Stomach (tissue), 4 donors: ENCODE measurements around the gene TBXAS1.

Experiments
- EP300 ChIP-seq: sonication (generic); formaldehyde crosslinking; IDR thresholded peaks from one replicate; pipeline ENCODE4 v1.6.1; 2017; ENCODE audit warnings: antibody characterized with exemption
- POLR2AphosphoS5 ChIP-seq, 3 donors: sonication (generic); formaldehyde crosslinking; IDR thresholded peaks; one replicate each; pipeline ENCODE4 v1.6.1; 2016; ENCODE audit warnings: antibody characterized with exemption in 3 of 3
- TF ChIP-seq, protein P1 (sequence below), 7 experiments: fragments of 450-650 bp in 4 of 7; fragments of 200-600 bp in 3 of 7; sonication (generic) in 3 of 7; IDR thresholded peaks; one replicate each; pipeline ENCODE4 v1.5.1; 2016 to 2019; ENCODE audit warnings: antibody characterized with exemption in 7 of 7, control low read depth in 2 of 7, mild to moderate bottlenecking in 1 of 7

GRCh38 chr7:139811066-139811465, 18.0 kb upstream of the TBXAS1 start:
- TF ChIP-seq POLR2AphosphoS5 (IDR thresholded peaks at IDR 0.05) (no peak), EP300 (no peak)
- TF ChIP-seq, protein P1, sequence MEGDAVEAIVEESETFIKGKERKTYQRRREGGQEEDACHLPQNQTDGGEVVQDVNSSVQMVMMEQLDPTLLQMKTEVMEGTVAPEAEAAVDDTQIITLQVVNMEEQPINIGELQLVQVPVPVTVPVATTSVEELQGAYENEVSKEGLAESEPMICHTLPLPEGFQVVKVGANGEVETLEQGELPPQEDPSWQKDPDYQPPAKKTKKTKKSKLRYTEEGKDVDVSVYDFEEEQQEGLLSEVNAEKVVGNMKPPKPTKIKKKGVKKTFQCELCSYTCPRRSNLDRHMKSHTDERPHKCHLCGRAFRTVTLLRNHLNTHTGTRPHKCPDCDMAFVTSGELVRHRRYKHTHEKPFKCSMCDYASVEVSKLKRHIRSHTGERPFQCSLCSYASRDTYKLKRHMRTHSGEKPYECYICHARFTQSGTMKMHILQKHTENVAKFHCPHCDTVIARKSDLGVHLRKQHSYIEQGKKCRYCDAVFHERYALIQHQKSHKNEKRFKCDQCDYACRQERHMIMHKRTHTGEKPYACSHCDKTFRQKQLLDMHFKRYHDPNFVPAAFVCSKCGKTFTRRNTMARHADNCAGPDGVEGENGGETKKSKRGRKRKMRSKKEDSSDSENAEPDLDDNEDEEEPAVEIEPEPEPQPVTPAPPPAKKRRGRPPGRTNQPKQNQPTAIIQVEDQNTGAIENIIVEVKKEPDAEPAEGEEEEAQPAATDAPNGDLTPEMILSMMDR (IDR thresholded peaks at IDR 0.05): no peak
